ENCODE measurements around the gene EXOC1. TPM values are rescaled to one million over a fixed set of nuclear protein-coding genes. Genes with fewer than 3 reads are reported as not detected.

Gene EXOC1
- polyA plus RNA-seq, 1 donor (not counting 4 experiments of a cell fraction or from before 2014, with no cell fraction given): 32.4 TPM

DNA sequence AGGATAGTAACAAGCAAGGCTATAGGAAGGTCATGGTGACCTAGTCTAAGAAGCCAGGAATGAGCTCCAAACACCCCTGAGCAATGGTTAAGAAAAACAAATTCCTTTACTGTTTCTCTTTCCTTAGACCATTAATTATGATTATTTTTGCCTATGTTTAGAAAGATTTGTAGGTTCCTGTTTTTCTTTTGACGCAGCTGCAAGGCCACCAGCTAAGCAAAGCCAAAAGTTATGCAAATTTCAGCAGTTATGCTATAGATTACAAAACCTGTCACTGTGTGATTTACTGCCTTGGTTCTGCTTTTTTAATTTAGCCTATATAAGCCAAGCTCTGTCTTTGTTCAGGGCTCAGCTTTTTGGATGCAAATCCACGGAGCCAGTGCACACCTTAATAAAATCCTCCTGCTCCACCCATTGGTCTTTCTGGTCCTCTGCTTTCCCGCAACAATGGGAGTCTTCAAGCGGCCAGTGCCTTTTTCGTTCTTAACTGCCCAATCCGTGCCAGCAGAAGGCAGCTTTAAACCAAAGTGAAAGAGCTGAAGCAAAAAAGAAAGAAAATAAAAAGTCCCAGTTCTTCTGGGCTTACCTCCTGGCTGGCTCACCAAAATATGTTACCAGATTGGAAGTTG lies 93.9 kb downstream of the EXOC1 start:
- H3K9me3 ChIP-seq (ENCODE audit: control insufficient read depth, low read depth, low read length): no peaks in the 10 kb centered on the region
- TF ChIP-seq, protein P1, sequence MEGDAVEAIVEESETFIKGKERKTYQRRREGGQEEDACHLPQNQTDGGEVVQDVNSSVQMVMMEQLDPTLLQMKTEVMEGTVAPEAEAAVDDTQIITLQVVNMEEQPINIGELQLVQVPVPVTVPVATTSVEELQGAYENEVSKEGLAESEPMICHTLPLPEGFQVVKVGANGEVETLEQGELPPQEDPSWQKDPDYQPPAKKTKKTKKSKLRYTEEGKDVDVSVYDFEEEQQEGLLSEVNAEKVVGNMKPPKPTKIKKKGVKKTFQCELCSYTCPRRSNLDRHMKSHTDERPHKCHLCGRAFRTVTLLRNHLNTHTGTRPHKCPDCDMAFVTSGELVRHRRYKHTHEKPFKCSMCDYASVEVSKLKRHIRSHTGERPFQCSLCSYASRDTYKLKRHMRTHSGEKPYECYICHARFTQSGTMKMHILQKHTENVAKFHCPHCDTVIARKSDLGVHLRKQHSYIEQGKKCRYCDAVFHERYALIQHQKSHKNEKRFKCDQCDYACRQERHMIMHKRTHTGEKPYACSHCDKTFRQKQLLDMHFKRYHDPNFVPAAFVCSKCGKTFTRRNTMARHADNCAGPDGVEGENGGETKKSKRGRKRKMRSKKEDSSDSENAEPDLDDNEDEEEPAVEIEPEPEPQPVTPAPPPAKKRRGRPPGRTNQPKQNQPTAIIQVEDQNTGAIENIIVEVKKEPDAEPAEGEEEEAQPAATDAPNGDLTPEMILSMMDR (optimal IDR thresholded peaks at IDR 0.05 in 1 of 3, IDR thresholded peaks at IDR 0.05 in 1 of 3, conservative IDR thresholded peaks at IDR 0.05 in 1 of 3; ENCODE audit: extremely low read depth in 1 of 3, insufficient read depth in 2 of 3, low read length in 3 of 3): peak in 1 of 3 experiments; percentile 15
- TF ChIP-seq EZH2 (IDR thresholded peaks at IDR 0.05; ENCODE audit: low read length): no peak
- peaks cover 16% of the 10 kb centered on the region for H3K4me1 ChIP-seq (ENCODE audit: control insufficient read depth, extremely low read depth, insufficient read depth, low read length)
- peak overlapping the region; percentile 87 for H2AFZ ChIP-seq (ENCODE audit: control insufficient read depth, low read length)
- H3K4me3 ChIP-seq (ENCODE audit: control insufficient read depth in 2 of 3, extremely low read depth in 1 of 3, insufficient read depth in 2 of 3, low read depth in 1 of 3, low read length in 3 of 3): peak overlapping the region; percentile 39 to 90 (median 70)
- FAIRE-seq (no peak), DNase-seq (ENCODE audit: low read depth, low spot score) (no peak)
- peaks cover 26% of the 10 kb centered on the region for H3K79me2 ChIP-seq (ENCODE audit: control insufficient read depth, insufficient read depth, low read length)
- no peaks in the 10 kb centered on the region for H3K9me1 ChIP-seq (ENCODE audit: control insufficient read depth, extremely low read depth, insufficient read depth, low read length)
- no peaks in the 10 kb centered on the region for H4K20me1 ChIP-seq (ENCODE audit: control insufficient read depth, extremely low read depth, insufficient read depth, low read length)
- no peaks in the 10 kb centered on the region for H3K27me3 ChIP-seq (ENCODE audit: control insufficient read depth, extremely low read depth, insufficient read depth, low read length)
- peak overlapping the region; percentile 82 for H3K9ac ChIP-seq (ENCODE audit: control insufficient read depth, extremely low read depth, insufficient read depth, low read length)
- peak overlapping the region; percentile 95 for H3K27ac ChIP-seq (ENCODE audit: control insufficient read depth, insufficient read depth, low read length)
- H3K4me2 ChIP-seq (ENCODE audit: control insufficient read depth, extremely low read depth, insufficient read depth, low read depth, low read length): peak overlapping the region; percentile 98
- no peaks in the 10 kb centered on the region for H3K36me3 ChIP-seq (ENCODE audit: control insufficient read depth in 2 of 2, extremely low read depth in 1 of 2, insufficient read depth in 2 of 2, low read length in 2 of 2)
- dilution Hi-C loops (cut with MboI; ENCODE audit: extremely low pct_ligation_motif_present, low sequenced_read_pairs): no loop called here

DNA sequence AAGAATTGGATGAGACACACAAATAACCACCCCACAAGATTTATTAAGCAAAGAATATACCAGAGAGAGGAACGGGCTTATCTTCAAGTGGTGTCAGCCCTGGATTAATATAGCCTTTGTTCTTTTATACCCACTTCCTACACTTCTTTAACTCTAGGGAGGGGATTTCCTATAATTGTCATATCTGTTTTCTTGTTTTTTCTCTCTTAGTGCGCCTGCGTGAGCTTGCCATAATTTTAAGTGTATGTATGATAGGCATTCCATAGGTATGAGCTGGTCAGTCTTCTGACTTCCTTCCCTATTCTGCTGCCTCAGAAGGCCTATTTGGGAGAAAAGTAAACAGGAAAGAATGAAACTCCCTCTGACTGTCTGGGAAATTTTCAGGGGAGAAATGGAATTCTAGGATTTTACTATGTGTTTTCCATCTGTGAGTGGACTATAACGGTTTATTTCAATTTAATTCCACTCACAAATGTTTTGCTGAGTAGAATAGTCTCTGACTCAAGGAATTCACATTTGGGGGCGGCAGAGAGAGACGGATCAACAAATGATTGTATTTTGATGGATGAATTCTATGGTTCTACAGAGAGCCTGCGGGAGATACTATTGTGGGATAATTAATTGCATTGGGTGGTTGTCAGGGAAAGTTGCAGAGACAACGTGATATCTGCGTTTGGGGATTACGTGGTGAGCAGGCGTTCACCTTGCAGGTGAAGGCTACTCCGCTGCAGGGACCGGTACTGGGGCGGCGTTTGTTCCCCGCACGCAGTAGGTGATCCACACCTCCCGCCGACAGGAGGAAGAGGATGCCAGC lies 94.7 kb downstream of the EXOC1 start:
- DNase-seq (ENCODE audit: low read depth, low spot score): peak; percentile 77
- no peaks in the 10 kb centered on the region for H3K9me1 ChIP-seq (ENCODE audit: control insufficient read depth, extremely low read depth, insufficient read depth, low read length)
- no peaks in the 10 kb centered on the region for H4K20me1 ChIP-seq (ENCODE audit: control insufficient read depth, extremely low read depth, insufficient read depth, low read length)
- H2AFZ ChIP-seq (ENCODE audit: control insufficient read depth, low read length): peak overlapping the region; percentile 87
- H3K36me3 ChIP-seq (ENCODE audit: control insufficient read depth in 2 of 2, extremely low read depth in 1 of 2, insufficient read depth in 2 of 2, low read length in 2 of 2): no peaks in the 10 kb centered on the region
- peak overlapping the region; percentile 55 to 94 (median 90) for H3K4me3 ChIP-seq (ENCODE audit: control insufficient read depth in 2 of 3, extremely low read depth in 1 of 3, insufficient read depth in 2 of 3, low read depth in 1 of 3, low read length in 3 of 3)
- FAIRE-seq: peak; percentile 48
- H3K27ac ChIP-seq (ENCODE audit: control insufficient read depth, insufficient read depth, low read length): peak overlapping the region; percentile 95
- no peak for TF ChIP-seq EZH2 (IDR thresholded peaks at IDR 0.05; ENCODE audit: low read length)
- TF ChIP-seq, protein P1 (optimal IDR thresholded peaks at IDR 0.05 in 1 of 3, IDR thresholded peaks at IDR 0.05 in 1 of 3, conservative IDR thresholded peaks at IDR 0.05 in 1 of 3; ENCODE audit: extremely low read depth in 1 of 3, insufficient read depth in 2 of 3, low read length in 3 of 3): no peak
- peak overlapping the region; percentile 87 for H3K9ac ChIP-seq (ENCODE audit: control insufficient read depth, extremely low read depth, insufficient read depth, low read length)
- dilution Hi-C loops (cut with MboI; ENCODE audit: extremely low pct_ligation_motif_present, low sequenced_read_pairs): no loop called here
- H3K4me2 ChIP-seq (ENCODE audit: control insufficient read depth, extremely low read depth, insufficient read depth, low read depth, low read length): peak overlapping the region; percentile 98
- H3K79me2 ChIP-seq (ENCODE audit: control insufficient read depth, insufficient read depth, low read length): peaks cover 28% of the 10 kb centered on the region
- no peaks in the 10 kb centered on the region for H3K9me3 ChIP-seq (ENCODE audit: control insufficient read depth, low read depth, low read length)
- peaks cover 16% of the 10 kb centered on the region for H3K4me1 ChIP-seq (ENCODE audit: control insufficient read depth, extremely low read depth, insufficient read depth, low read length)
- no peaks in the 10 kb centered on the region for H3K27me3 ChIP-seq (ENCODE audit: control insufficient read depth, extremely low read depth, insufficient read depth, low read length)
